22Rv1 (cell line): ENCODE measurements around the gene PGAP6.

Experiments
- ZFX ChIP-seq: fragments of 450-650 bp; IDR thresholded peaks from 2 replicates; pipeline ENCODE4 v1.6.1; 2017; ENCODE audit warnings: antibody characterized with exemption, borderline replicate concordance
- TF ChIP-seq, protein P1 (sequence below): fragments of 450-650 bp; IDR thresholded peaks from 2 replicates; pipeline ENCODE4 v1.5.1; 2017; ENCODE audit warnings: mild to moderate bottlenecking

DNA sequence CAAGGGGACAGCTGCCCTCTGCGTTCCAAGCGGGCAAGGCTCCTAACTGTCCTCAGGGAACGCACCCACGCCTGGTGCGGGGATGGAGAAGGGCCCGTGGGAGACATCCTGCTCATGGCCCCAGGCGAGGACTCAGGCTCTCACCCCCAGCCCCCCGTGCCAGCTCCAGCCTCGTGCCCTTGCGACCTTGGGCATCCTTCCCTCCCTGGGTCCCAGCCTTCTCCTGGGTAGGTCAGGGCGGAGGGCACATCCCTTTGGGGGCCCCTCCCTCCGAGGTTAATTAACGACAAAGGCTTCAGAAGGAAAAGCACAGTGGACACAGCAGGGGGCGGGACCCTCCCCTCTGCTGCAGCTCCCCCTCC is 3.0 kb downstream of the PGAP6 start:
- TF ChIP-seq, protein P1, sequence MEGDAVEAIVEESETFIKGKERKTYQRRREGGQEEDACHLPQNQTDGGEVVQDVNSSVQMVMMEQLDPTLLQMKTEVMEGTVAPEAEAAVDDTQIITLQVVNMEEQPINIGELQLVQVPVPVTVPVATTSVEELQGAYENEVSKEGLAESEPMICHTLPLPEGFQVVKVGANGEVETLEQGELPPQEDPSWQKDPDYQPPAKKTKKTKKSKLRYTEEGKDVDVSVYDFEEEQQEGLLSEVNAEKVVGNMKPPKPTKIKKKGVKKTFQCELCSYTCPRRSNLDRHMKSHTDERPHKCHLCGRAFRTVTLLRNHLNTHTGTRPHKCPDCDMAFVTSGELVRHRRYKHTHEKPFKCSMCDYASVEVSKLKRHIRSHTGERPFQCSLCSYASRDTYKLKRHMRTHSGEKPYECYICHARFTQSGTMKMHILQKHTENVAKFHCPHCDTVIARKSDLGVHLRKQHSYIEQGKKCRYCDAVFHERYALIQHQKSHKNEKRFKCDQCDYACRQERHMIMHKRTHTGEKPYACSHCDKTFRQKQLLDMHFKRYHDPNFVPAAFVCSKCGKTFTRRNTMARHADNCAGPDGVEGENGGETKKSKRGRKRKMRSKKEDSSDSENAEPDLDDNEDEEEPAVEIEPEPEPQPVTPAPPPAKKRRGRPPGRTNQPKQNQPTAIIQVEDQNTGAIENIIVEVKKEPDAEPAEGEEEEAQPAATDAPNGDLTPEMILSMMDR = no peak
- no peak for TF ChIP-seq ZFX
